Measurements from ENCODE around the gene USP34.

Gene USP34
- long read RNA-seq, partial matches to known transcripts: 8 of 12 reads
- long read RNA-seq, other reads (novel, unspliced or antisense): 4 of 12 reads

DNA sequence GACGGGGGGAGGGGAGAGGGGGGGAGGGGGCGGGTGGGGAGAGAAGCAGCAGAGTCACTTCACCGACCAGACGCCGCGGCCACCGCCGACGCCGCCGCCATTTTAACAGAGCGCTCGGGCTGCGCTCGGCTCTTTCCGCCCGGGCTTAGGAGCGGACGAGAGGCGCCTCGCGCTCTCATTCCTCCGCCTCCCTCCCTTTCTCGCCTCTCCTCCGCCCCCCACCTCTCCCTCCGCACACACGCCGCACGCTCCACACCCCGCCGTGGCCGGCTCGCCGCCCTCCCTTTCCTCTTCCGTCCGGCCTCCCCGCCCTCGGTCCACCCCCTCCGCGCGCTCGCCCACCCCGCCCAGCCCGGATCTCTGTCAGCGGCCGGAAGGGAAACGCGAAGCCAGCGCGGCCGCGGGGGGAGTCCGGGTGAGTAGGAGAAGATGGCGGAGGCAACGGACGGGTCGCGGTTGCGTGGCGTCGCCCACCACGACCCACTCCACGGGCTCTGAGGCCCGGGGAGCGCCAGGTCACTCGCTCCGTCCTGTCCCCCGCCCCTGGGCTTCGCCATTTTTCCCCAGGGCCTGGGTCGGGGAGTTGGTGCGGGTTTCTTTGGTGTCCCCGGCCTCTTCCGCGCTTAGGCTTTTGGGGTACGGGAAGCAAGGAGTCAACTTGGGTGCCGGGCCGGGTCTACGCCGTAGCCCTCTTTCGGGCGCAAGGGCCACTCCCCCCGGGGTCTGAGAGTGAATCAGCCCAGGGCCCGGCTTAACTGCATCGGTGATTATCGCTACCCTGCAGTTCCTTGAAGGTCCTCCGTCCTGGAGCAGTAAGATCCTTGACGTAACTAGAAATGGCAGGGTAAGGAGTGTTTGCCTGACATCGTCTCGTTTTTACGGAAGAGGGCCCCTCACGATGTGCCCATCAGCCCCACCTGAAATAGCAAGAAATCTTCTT is at the start of gene USP34:
Gene USP34, minus strand, starts transcription at position 123 of the 940 bp plus-strand sequence. CDS start 395 bp downstream, outside the sequence.
- peak; percentile 77 for TF ChIP-seq GABPA (IDR thresholded peaks at IDR 0.05; ENCODE audit: low read depth)
- TF ChIP-seq CTCF (IDR thresholded peaks at IDR 0.05; ENCODE audit: insufficient read depth, low read length): no peak
- peak; percentile 43 for TF ChIP-seq REST (IDR thresholded peaks at IDR 0.05; ENCODE audit: insufficient replicate concordance, low read depth)
- TF ChIP-seq POLR2AphosphoS5 (IDR thresholded peaks at IDR 0.05; ENCODE audit: low read depth): peak; percentile 92
- TF ChIP-seq SPI1 (IDR thresholded peaks at IDR 0.05; ENCODE audit: borderline replicate concordance, low read depth): no peak
- DNase-seq (ENCODE audit: low read depth in 1 of 2, low spot score in 1 of 2): peak; percentile 89 to 96
- Histone ChIP-seq H3K27me3 (ENCODE audit: insufficient read depth, poor library complexity, severe bottlenecking) (no peaks in the 10 kb centered on the region), H3K27ac (replicated peaks) (peak within 1 kb of the TSS; percentile 100), H3K4me3 (replicated peaks; ENCODE audit: insufficient read depth, low read length) (peak within 1 kb of the TSS; percentile 70)

- H3K27me3 ChIP-seq (ENCODE audit: insufficient read depth, poor library complexity, severe bottlenecking): no peaks in the 10 kb centered on the region
- H3K4me3 ChIP-seq (replicated peaks; ENCODE audit: insufficient read depth, low read length): no peak overlapping the region
- TF ChIP-seq CTCF (IDR thresholded peaks at IDR 0.05; ENCODE audit: insufficient read depth, low read length) (no peak), REST (IDR thresholded peaks at IDR 0.05; ENCODE audit: insufficient replicate concordance, low read depth) (no peak), SPI1 (IDR thresholded peaks at IDR 0.05; ENCODE audit: borderline replicate concordance, low read depth) (no peak), GABPA (IDR thresholded peaks at IDR 0.05; ENCODE audit: low read depth) (no peak), POLR2AphosphoS5 (IDR thresholded peaks at IDR 0.05; ENCODE audit: low read depth) (no peak)
- H3K27ac ChIP-seq (replicated peaks): no peak overlapping the region
- no peak for DNase-seq (ENCODE audit: low read depth in 1 of 2, low spot score in 1 of 2)
Observed at GRCh38 chr2:61520261-61520660, 49.4 kb upstream of the USP34 start.

DNA sequence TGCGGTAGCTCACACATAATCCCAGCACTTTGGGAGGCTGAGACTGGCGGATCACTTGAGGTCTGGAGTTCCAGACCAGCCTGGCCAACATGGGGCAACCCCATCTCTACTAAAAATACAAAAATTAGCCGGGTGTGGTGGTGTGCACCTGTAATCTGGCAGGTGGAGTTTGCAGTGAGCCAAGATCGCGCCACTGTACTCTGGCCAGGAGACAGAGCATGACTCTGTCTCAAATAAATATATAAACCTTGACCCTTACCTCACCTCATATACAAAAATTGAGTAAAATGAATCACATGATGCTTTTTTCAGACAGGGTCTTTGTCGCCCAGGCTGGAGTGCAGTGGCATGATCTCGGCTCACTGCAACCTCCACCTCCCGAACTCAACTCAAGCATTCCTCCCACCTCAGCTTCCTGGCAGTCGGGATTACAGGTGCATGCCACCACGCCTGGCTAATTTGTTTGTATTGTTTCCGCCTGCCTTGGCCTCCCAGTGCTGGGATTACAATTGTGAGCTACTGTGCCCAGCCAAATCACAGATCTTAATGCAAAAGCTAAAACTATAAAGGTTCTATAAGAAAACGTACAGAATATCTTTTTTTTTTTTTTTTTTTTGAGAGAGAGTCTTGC is 42.0 kb upstream of the USP34 start:
- H3K27ac ChIP-seq (replicated peaks): no peak overlapping the region
- TF ChIP-seq POLR2AphosphoS5 (IDR thresholded peaks at IDR 0.05; ENCODE audit: low read depth): no peak
- TF ChIP-seq CTCF (IDR thresholded peaks at IDR 0.05; ENCODE audit: insufficient read depth, low read length): no peak
- TF ChIP-seq REST (IDR thresholded peaks at IDR 0.05; ENCODE audit: insufficient replicate concordance, low read depth): no peak
- TF ChIP-seq GABPA (IDR thresholded peaks at IDR 0.05; ENCODE audit: low read depth): no peak
- no peak for TF ChIP-seq SPI1 (IDR thresholded peaks at IDR 0.05; ENCODE audit: borderline replicate concordance, low read depth)
- no peak for DNase-seq (ENCODE audit: low read depth in 1 of 2, low spot score in 1 of 2)
- no peaks in the 10 kb centered on the region for H3K27me3 ChIP-seq (ENCODE audit: insufficient read depth, poor library complexity, severe bottlenecking)
- H3K4me3 ChIP-seq (replicated peaks; ENCODE audit: insufficient read depth, low read length): no peak overlapping the region
